Stimulated activated CD4-positive, alpha-beta T cell treated with anti-CD3 and anti-CD28 coated beads, Interleukin-1b, Interleukin-23, amount 100 ng/mL, for 24 hours (primary cell): ENCODE data around the gene SERTAD1.
"Not testable (repeated sequence)": the region's sequence is repeated elsewhere in the genome, so short reads cannot be mapped to it uniquely, and the experiment has no call there.

Source experiments
- DNase-seq, 4 experiments: peaks; one replicate each; pipeline ENCODE4 v3.0.0-alpha.2; 2020; ENCODE audit warnings: low read depth in 4 of 4, low spot score in 1 of 4

SERTAD1 gene, protein sequence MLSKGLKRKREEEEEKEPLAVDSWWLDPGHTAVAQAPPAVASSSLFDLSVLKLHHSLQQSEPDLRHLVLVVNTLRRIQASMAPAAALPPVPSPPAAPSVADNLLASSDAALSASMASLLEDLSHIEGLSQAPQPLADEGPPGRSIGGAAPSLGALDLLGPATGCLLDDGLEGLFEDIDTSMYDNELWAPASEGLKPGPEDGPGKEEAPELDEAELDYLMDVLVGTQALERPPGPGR

DNA sequence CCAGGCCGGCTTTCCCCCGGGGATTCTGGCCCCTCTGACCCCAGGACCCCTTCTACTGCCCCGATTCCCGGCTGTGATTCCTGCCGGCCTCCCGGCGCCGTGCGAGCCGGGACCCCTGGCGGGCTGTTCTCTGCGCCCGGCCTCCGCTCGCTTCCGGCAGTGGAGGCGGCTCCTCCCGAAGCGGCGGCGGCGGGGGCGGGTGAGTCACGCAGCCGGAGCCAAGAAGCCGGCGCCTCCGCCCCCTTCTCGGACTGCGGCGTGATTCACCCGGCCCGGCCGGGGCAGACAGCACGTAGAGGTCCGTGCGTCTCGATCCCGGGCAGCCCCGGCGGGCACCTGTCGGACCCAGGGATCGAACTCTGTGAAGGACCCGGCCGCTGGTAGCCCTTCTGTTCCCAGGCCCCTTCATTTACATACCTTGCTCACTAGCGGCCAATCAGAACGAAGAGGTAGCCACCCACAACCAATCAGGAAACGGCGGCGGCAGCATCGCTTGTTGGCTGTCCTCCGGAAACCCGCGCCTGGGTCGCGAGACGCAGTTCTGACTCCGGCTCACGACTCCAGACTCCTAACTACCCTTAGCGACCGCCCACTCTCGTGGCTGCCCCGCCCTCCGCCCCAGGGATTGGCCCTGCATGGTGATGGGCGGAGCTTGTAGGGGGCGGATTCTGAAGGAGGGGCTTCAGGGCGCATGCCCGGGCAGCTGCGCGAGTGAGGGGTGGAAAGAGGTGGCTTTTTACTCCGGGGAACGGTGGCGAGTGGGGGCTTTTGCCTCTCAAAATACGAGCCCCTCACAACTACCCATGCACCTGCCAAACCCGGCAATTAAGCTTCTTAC is at the start of gene SERTAD1:
Gene SERTAD1, minus strand, starts transcription at position 543 of the 838 bp plus-strand sequence. CDS start 2,446 bp downstream, outside the sequence.
- DNase-seq, result peak; percentile 99 to 100 (median 100)

- no peak for DNase-seq
These were observed 48.9 kb upstream of the SERTAD1 start for GRCh38 chr19:40474737-40475136.

GRCh38 chr19:40472516-40472915 is 46.7 kb upstream of the SERTAD1 start:
- DNase-seq, result no peak

DNA sequence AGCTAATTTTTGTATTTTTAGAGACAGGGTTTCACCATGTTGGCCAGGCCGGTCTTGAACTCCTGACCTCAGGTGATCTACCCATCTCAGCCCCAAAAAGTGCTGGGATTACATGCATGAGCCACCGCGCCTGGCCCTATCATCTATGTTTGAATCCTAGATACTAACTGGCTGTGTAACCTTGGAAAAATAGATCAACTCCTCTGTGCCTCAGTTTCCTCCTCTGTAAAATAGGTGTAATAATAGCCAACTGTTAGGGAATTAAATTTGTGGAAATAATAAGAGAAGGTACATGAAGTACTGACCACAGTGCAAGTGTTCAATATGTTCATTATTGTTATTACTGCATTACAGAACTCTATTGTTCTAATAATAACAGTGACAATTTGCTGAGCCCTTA is 45.3 kb upstream of the SERTAD1 start:
- DNase-seq, result no peak

DNA sequence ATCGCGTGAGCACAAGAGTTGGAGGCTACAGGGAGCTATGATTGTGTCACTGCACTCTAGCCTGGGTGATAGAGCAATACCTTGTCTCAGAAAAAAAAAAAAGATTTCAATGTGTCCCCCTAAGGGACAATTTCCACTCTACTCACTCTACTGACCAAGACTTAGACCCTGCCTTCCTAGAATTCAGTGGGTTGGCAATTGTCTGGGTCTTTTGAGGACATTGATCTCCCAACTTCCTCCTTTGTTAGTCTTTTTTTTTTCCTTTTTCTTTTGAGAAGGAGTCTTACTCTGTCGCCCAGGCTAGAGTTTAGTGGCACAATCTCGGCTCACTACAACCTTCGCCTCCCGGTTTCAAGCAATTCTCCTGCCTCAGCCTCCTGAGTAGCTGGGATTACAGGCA is 43.2 kb upstream of the SERTAD1 start:
- no peak for DNase-seq

DNA sequence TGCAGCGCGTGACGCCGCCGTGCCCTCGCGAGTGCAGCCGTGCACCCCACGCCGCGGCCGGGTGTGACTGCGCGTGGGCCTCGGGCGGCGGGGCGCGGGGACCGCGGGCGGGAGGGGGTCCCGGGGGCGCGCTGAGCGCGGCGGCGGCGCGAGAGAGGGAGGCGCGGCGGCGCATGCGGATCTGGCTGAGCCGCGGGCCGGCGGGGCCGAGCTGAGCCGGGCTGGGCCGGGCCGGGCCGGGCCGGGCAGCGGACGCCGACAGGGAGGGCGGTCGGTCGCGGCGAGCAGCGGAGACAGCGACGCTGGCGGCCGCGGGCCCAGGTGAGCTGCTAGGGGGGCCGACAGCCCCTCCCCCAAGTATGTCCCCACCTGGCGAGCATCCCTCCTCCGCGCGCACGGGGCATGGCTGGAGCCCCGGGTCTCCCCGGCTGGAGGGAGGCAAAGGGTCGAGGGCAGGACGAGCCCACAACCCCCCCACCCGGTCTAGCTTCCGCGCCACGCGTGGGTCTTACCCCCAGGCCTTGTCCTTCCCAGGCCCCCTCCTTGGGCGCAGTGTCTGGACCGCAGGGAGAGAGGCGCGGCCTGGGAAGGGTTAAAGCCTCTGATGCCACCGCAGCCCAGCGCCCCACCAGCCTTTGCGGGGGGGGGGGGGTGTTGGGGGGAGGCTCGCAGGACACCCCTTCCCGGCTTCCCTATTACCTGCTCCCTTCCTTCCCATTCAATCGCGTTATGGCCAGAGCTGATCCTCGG is 41.4 kb upstream of the SERTAD1 start, which contains the start of gene SPTBN4:
Gene SPTBN4, plus strand, starts transcription at position 17 of the 750 bp plus-strand sequence. CDS start 5,621 bp downstream, outside the sequence.
- DNase-seq, result no peak

- peak in 3 of 4 experiments; percentile 34 to 47 (median 46) for DNase-seq
These were observed 40.6 kb upstream of the SERTAD1 start for GRCh38 chr19:40466219-40466984.

- peak; percentile 97 to 100 (median 99) for DNase-seq
These were observed 39.9 kb upstream of the SERTAD1 start, which contains the start of gene BLVRB for GRCh38 chr19:40465557-40466218. Gene BLVRB (minus strand): TSS chr19:40465745. CDS start chr19:40465688, 57 bp downstream.

DNA sequence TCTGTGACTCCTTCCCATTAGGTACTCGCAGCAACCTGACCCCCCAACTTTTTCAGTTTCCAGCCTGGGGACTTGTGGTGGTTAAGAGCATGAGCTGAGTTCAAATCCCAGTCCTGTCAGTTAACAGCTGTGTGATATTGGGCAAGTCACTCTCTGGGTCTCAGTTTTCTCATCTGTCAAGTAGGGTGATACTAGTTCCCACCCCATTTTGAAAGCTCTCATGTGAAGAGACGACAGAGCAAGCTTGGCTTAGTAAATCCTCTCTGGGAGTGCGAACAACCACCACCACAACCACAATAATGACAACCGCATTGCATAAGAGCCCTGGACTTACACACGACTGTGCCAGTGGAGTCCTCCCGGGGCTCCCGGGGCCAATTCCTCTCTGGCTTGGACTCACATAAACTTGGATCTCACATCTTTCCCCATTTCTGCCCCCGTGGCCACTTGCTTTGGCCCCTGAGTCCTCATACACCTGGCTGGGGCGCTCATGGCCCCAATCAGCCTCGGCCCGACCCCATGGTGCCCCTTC is 39.3 kb upstream of the SERTAD1 start:
- no peak for DNase-seq

DNA sequence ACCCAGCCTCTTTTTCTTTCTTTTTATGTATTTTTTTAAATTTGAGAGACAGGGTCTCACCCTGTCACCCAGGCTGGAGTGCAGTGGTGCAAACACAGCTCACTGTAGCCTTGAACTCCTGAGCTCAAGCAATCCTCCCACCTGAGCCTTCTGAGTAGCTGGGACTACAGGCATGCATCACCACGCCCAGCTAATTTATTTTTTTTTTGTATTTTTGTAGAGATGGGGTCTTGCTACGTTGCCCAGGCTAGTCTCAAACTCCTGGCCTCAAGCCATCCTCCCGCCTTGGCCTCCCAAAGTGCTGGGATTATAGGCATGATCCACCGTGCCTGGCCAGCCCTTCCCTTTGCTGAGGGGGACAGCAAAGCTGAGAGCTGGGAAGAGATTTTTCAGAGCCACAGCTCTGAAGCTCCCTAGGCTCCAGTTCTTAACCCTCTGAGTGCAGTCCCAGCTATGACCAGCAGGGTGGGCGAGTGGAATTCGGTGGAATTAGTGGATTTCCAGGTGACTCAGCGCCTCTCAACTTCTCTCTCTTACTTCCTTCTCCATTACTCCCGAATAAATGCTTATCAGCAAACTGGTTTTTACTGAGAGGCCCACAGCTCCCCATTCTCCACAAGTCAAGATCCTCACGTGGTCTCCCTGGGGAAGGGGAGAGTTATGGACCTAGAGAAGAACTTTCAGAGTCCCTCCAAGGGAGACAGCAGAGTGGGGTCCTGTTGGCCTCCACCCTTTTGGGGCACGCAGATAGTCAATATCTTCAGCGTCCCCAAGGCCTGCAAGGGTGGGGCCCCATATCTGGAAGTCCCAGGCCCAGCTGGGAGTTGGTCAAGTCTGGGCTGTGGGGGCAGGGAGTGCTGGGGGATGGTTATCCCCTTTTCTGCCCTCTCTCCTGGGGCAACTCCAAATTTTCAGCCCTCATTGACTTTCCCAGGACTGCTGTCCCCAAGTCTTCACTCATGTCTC is 38.5 kb upstream of the SERTAD1 start:
- peak; percentile 43 to 65 (median 52) for DNase-seq

DNA sequence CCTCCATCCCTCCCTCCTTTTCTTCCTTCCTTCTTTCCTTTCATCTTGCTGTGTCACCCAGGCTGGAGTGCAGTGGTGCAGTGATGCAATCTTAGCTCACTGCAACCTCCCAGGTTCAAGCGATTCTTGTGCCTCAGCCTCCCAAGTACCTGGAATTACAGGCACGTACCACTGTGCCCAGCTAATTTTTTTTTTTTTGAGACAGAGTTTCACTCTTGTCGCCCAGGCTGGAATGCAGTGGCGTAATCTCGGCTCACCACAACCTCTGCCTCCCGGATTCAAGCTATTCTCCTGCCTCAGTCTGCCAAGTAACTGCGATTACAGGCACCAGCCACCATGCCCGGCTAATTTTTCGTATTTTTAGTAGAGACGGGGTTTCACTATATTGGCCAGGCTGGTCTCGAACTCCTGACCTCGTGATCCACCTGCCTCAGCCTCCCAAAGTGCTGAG is 37.8 kb upstream of the SERTAD1 start:
- DNase-seq, result not testable (repeated sequence)

DNA sequence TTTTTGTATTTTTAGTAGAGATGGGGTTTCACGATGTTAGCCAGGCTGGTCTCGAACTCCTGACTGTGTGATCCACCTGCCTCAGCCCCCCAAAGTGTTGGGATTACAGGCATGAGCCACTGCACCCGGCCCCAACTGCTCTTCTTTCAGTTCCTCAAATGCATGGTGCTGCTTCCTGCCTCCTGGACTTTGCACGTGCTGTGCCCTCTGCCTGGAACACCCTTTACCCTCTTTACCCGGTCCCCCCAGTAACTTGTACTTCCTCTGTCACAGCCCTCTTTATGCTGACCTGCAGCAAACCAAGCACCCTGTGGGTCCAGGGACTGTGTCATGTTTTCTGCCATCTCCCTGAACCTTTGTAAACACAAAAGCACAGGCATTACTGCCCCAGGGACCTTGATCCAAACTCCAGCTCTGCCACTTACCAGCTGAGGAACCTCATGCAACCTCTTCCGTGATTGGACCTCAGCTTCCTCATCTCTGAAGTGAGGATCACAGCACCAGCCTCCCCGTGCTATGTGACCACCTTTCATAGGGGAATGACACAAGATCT is 36.0 kb upstream of the SERTAD1 start:
- no peak for DNase-seq

DNA sequence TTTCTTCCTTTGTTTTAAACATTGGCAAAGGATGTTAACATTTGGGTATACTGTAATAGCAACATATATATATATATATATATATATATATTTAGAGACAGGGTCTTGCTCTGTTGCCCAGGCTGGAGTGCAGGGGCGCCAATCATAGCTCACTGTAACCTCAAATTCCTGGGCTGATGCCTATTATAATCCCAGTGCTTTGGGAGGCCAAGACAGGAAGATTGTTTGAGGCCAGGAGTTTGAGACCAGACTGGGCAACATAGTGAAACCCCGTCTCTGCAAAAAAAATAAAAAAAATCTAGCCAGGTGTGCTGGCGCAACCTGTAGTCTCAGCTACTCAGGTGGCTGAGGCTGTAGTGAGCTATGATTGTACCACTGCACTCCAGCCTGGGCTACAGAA is 34.4 kb upstream of the SERTAD1 start:
- no peak for DNase-seq

GRCh38 chr19:40458597-40458974 is 32.8 kb upstream of the SERTAD1 start:
- DNase-seq, result no peak

DNA sequence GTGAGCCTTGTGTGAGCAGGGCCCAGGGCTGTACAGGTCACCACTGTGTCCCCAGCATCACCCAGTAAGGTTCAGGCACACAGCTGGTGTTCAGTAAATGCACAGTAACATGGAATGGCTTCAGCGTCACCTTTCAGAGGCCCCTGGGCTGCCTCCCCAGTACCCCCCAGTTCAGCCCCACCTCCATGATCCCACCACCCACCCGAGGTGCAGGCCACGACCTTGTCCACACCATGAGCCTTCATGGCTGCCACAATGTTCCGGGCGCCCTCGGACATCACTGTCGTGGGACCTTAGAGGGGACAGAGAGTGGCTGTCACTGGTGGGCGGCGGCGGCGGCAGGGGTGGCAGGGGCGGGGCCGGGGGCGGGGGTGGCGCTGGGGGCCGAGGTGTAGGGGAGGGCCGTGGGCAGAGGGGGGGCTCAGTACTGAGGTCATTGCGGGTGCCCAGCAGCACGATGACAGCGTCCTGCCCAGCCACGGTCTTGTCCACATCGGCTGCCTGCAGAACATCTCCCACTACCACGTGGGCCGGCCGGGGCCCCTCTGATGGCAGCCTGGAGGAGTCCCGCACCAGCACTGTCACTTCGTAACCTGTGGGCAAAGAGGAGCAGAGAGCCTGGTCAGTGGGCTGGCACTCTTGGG is 32.3 kb upstream of the SERTAD1 start:
- no peak for DNase-seq

DNA sequence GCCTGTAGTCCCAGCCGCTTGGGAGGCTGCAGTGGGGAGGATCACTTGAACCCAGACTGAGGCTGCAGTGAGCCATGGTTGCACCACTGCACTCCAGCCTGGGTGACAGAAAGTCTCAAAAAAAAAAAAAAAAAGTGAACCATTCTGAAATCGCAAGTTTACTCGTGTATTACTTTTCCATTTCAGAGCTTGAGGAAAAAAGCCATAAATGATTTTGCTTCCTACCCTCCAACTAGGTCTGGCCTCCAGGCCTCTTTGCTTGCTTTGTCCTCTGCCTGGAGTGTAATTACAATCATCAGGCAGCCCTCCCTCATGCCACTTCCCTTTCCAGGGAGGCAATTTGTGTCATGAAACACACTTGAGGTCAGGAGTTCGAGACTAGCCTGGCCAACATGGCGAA is 31.3 kb upstream of the SERTAD1 start:
- no peak for DNase-seq

GRCh38 chr19:40453943-40454342 is 28.2 kb upstream of the SERTAD1 start:
- DNase-seq, result not testable (repeated sequence)
